ENCODE results near the gene TARBP2.

TARBP2 gene

GRCh38 chr12:53500776-53501614, at the start of gene TARBP2:
Gene TARBP2 (plus strand): TSS chr12:53501283. CDS start chr12:53501409, 126 bp downstream.
- H3K4me1 Mint-ChIP-seq (ENCODE audit: low read depth): peaks cover 34% of the 10 kb centered on the region
- peak within 1 kb of the TSS; percentile 97 for H3K27ac Mint-ChIP-seq
- H3K36me3 Mint-ChIP-seq: no peaks in the 10 kb centered on the region
- H3K4me3 Mint-ChIP-seq: peak within 1 kb of the TSS; percentile 96
- no peaks in the 10 kb centered on the region for H3K27me3 Mint-ChIP-seq
- H3K9me3 Mint-ChIP-seq (ENCODE audit: low read depth): no peaks in the 10 kb centered on the region

DNA sequence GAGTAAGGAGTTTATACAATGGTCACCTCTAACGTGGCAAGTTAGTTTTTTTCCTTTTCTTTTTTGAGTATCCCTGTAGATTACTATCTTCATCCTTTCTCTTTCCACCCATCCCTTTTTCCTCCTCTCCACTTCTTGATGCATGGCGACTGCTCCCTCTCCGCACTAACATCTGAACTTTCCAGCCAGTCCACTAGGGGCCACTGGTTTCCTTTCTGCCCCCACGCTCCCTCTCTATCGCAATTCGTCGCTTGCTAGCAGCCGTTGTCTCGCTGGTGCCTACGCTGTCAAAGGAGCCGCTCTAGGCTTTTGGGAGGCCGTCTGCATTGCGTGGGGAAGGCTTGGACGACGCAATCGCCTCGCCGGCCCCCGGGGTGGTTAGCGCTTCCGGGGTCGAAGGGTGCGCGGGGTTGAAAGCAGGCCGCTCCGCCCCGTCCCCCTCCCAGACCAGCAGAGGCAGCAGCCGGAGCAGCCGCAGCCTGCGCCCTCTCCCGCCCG, 49.4 kb upstream of the TARBP2 start, which contains the start of gene PCBP2:
Gene PCBP2, plus strand, starts transcription at position 442 of the 498 bp plus-strand sequence. CDS start 2,699 bp downstream, outside the sequence.
- peak within 1 kb of the TSS; percentile 98 for H3K4me3 Mint-ChIP-seq
- peaks cover 35% of the 10 kb centered on the region for H3K4me1 Mint-ChIP-seq (ENCODE audit: low read depth)
- peak within 1 kb of the TSS; percentile 99 for H3K27ac Mint-ChIP-seq
- H3K27me3 Mint-ChIP-seq: no peaks in the 10 kb centered on the region
- no peaks in the 10 kb centered on the region for H3K9me3 Mint-ChIP-seq (ENCODE audit: low read depth)
- H3K36me3 Mint-ChIP-seq: peaks cover 7% of the 10 kb centered on the region

DNA sequence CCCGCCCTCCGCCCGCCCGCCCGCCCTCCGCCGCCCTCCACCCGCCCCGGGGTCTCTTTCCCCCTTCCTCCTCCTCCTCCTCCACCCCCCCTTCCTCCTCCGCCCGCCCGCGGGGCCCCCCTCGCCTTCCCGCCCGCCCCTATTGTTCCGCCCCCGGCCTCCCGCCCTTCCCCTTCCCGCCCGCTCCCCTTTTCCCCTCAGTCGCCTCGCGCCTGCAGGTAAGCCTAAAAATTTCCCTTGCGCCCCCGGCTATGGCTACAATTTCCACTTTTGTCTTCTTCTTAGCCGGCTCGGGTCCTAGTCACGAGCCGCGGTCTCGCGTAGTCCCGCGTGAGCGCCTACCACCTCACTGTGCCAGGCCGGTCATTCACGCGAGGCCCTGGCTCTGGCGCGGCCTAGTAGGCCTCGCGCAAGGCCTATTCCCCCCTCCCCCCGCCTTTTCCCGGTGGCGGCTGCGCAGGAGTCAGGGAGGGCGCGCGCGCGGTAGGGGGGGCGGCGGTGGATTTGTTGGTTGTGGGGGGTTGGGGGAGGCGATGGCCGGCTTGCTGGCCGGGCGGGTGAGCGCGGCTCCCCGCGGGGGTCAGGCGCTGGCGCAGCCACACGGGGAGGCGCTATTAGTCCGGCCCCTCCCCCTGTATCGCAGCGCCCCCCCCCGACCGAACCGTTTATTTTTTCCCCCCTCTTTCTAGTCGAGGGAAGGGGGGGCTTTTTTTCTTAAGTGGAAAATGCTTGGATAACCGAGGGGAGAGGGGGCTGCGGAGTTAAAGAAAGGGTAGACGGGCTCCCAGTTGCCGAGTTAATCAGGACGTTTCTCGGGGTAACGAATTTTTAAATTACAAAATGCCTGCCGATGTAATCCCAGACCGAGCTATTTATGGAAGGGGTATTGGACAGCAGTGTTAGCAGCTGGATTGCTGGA, 48.7 kb upstream of the TARBP2 start:
- H3K4me3 Mint-ChIP-seq: peak overlapping the region; percentile 98
- H3K27me3 Mint-ChIP-seq: no peaks in the 10 kb centered on the region
- H3K36me3 Mint-ChIP-seq: peaks cover 7% of the 10 kb centered on the region
- peak overlapping the region; percentile 99 for H3K27ac Mint-ChIP-seq
- H3K9me3 Mint-ChIP-seq (ENCODE audit: low read depth): no peaks in the 10 kb centered on the region
- H3K4me1 Mint-ChIP-seq (ENCODE audit: low read depth): peaks cover 39% of the 10 kb centered on the region

- H3K4me1 Mint-ChIP-seq (ENCODE audit: low read depth): peaks cover 40% of the 10 kb centered on the region
- peak overlapping the region; percentile 98 for H3K4me3 Mint-ChIP-seq
- H3K36me3 Mint-ChIP-seq: peaks cover 7% of the 10 kb centered on the region
- peak overlapping the region; percentile 91 for H3K27ac Mint-ChIP-seq
- no peaks in the 10 kb centered on the region for H3K9me3 Mint-ChIP-seq (ENCODE audit: low read depth)
- H3K27me3 Mint-ChIP-seq: no peaks in the 10 kb centered on the region
These were observed 47.0 kb upstream of the TARBP2 start for GRCh38 chr12:53453953-53454640.

DNA sequence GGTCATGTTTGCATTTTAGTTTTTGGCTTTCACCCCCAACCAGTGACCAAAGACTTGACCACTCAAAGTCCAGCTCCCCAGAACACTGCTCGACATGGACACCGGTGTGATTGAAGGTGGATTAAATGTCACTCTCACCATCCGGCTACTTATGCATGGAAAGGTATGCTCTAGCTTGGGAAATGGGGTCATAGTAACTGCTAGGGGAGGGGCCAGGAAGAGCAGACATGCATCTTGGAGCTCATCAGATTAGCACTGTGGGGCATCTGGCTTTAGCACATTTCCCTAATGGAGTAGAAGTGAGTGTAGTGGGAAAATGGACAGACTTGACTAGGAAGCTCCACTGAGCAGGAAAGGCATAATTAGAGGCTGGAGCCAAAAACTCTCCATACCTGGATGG, 46.4 kb upstream of the TARBP2 start:
- Mint-ChIP-seq H3K4me1 (ENCODE audit: low read depth) (peaks cover 43% of the 10 kb centered on the region), H3K9me3 (ENCODE audit: low read depth) (no peaks in the 10 kb centered on the region), H3K36me3 (peaks cover 7% of the 10 kb centered on the region), H3K4me3 (peak overlapping the region; percentile 98), H3K27me3 (no peaks in the 10 kb centered on the region), H3K27ac (peak overlapping the region; percentile 91)

DNA sequence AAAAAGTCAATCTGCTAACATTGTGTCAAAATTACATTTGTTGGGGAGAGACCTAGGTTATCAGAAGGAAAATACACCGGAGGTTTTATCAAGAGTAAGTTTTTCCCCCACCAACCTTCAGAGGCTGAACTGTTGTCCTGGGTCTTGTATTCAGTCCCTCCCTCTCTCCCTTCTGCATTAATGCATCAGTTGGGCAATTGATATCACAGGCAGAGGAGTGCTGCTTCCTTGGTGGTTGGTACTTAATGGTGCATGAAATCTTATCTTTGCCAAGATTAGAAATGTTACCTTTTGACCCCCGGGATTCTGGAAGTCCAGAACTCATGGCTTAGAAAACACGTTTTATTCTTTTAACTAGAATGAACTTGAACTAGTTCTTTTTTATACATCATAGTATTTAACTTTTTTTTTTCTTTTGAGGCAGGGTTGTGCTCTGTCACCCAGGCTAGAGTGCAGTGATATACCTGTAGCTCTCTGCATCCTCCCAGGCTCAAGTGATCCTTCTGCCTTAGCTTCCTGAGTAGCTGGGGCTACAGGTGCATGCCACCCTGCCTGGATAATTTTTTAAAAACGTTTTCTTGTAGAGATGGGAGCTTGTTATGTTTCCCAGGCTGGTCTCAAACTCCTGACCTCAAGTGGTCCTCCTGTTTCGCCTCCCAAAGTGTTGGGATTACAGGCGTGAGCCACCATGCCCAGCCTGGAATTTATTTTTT, 44.3 kb upstream of the TARBP2 start:
- peaks cover 54% of the 10 kb centered on the region for H3K4me1 Mint-ChIP-seq (ENCODE audit: low read depth)
- no peak overlapping the region for H3K4me3 Mint-ChIP-seq
- peaks cover 11% of the 10 kb centered on the region for H3K36me3 Mint-ChIP-seq
- H3K27me3 Mint-ChIP-seq: no peaks in the 10 kb centered on the region
- peak overlapping the region; percentile 34 for H3K27ac Mint-ChIP-seq
- no peaks in the 10 kb centered on the region for H3K9me3 Mint-ChIP-seq (ENCODE audit: low read depth)

- no peaks in the 10 kb centered on the region for H3K9me3 Mint-ChIP-seq (ENCODE audit: low read depth)
- peaks cover 57% of the 10 kb centered on the region for H3K4me1 Mint-ChIP-seq (ENCODE audit: low read depth)
- H3K27me3 Mint-ChIP-seq: no peaks in the 10 kb centered on the region
- no peak overlapping the region for H3K4me3 Mint-ChIP-seq
- peaks cover 13% of the 10 kb centered on the region for H3K36me3 Mint-ChIP-seq
- H3K27ac Mint-ChIP-seq: peak overlapping the region; percentile 22
These were observed 42.0 kb upstream of the TARBP2 start for GRCh38 chr12:53459097-53459496.

GRCh38 chr12:53461059-53461458, 40.0 kb upstream of the TARBP2 start:
- no peaks in the 10 kb centered on the region for H3K9me3 Mint-ChIP-seq (ENCODE audit: low read depth)
- H3K36me3 Mint-ChIP-seq: peaks cover 8% of the 10 kb centered on the region
- H3K4me1 Mint-ChIP-seq (ENCODE audit: low read depth): peaks cover 52% of the 10 kb centered on the region
- no peaks in the 10 kb centered on the region for H3K27me3 Mint-ChIP-seq
- peak overlapping the region; percentile 6 for H3K4me3 Mint-ChIP-seq
- H3K27ac Mint-ChIP-seq: peak overlapping the region; percentile 66

DNA sequence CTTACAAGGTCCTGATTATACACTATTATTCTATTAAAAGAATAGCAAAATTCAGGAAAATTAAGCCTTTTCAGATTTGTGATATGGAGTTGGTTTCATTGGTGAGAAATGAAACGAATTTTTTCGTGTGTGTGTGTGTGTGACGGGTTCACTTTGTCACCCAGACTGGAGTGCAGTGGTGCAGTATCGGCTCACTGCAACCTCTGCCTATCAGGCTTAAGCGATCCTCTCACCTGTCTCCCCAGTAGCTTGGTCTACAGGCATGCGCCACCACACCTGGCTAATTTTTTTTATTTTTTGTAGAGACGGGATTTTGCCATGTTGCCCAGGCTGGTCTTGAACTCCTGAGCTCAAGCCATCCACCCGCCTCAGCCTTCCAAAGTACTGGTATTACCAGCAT, 39.5 kb upstream of the TARBP2 start:
- Mint-ChIP-seq H3K27me3 (no peaks in the 10 kb centered on the region), H3K4me3 (no peak overlapping the region), H3K9me3 (ENCODE audit: low read depth) (no peaks in the 10 kb centered on the region), H3K27ac (no peak overlapping the region), H3K4me1 (ENCODE audit: low read depth) (peaks cover 55% of the 10 kb centered on the region), H3K36me3 (peaks cover 6% of the 10 kb centered on the region)

DNA sequence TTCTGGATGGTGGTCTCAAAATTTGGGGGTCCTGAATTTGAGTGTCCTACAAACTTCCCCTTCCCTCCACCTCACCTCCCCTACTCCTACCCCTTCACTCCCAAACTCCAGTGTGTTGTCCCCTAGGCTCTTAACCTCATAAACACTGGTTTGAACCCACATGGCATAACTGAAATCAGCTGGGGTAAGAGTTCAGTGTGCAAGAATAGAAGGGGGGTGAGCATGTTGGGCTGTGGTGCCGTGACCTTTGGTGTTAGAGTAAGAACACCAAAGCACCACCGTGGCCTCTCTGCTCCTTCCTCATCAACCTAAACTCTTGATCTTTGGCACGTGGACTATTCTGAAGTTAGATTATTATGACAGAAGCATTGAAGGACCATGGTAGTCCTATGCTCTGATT, 38.1 kb upstream of the TARBP2 start:
- H3K4me3 Mint-ChIP-seq: no peak overlapping the region
- peaks cover 6% of the 10 kb centered on the region for H3K36me3 Mint-ChIP-seq
- H3K27me3 Mint-ChIP-seq: no peaks in the 10 kb centered on the region
- peaks cover 59% of the 10 kb centered on the region for H3K4me1 Mint-ChIP-seq (ENCODE audit: low read depth)
- H3K27ac Mint-ChIP-seq: peak overlapping the region; percentile 66
- no peaks in the 10 kb centered on the region for H3K9me3 Mint-ChIP-seq (ENCODE audit: low read depth)

DNA sequence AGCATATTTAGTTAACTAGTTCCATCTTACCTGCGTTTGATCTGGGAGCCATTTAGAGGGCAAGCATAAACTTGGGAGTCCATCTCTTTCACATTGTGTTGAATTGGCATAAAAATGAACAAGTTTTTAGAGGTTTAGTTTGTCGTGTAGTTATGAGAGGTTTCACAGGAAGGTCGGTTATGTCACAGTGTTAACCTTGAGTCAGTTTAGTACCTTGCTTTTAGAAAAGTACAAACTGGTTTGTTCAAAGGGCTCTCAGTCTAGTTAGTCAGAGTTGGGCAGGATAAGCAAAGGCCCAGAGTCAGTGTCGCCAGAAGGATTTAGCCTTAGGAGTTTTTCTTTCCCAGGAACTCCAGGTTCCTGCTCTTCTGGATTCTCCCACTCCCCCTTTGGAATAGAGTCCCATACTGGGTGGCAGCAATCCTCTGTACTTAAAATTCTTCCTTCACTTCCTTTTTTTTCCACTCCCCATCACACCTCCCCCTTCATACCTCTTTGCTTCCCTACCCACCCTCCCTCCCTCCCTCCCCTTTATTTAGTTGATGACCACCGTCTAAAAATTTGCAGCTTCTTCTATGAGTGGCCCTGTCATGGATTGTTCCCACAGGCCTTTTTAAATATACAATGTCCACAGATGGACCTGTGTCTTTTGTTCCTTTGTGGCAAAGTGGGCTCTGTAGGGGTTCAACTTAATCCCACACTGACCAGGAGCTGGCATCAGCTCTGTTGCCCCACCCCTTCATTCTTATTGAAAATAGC, 37.1 kb upstream of the TARBP2 start:
- peaks cover 6% of the 10 kb centered on the region for H3K36me3 Mint-ChIP-seq

DNA sequence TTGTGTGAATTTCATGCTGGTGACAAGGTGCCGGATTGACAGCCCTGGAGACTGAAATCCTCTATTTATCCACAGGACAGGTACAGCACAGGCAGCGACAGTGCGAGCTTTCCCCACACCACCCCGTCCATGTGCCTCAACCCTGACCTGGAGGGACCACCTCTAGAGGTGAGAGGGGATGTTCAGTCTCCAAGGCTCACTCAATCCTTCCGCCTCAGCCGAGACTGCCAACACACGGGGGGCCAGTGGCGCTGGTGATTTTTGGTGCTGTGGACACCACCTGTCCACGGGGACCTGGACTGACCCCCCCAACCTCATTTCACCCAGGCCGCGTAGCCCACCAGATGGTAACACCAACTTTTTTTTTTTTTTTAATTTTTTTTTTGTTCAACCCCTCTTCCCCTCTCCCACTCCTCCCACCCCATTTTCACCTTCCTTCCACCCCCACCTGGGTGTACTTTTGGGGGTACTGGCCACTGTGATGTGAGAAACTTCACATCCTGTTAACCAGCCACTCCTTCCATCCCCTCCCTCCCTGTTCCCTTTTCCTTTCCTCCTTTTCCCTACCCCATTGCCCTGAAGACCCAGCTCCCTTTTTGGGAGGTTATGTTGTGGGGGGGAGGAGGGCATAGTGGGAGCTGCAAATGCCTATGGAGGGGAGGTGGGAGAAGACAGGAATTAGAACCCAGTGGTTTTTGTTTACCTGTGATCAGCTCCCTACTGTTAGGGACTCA, 36.2 kb upstream of the TARBP2 start:
- peaks cover 54% of the 10 kb centered on the region for H3K4me1 Mint-ChIP-seq (ENCODE audit: low read depth)
- no peaks in the 10 kb centered on the region for H3K27me3 Mint-ChIP-seq
- peaks cover 6% of the 10 kb centered on the region for H3K36me3 Mint-ChIP-seq
- H3K27ac Mint-ChIP-seq: peak overlapping the region; percentile 54
- no peak overlapping the region for H3K4me3 Mint-ChIP-seq
- no peaks in the 10 kb centered on the region for H3K9me3 Mint-ChIP-seq (ENCODE audit: low read depth)

More for the DNA sequence above, 37.1 kb upstream of the TARBP2 start:
- H3K9me3 Mint-ChIP-seq (ENCODE audit: low read depth): no peaks in the 10 kb centered on the region
- peak overlapping the region; percentile 66 for H3K27ac Mint-ChIP-seq
- no peak overlapping the region for H3K4me3 Mint-ChIP-seq
- H3K27me3 Mint-ChIP-seq: no peaks in the 10 kb centered on the region
- H3K4me1 Mint-ChIP-seq (ENCODE audit: low read depth): peaks cover 59% of the 10 kb centered on the region

- Mint-ChIP-seq H3K27me3 (no peaks in the 10 kb centered on the region), H3K4me3 (no peak overlapping the region), H3K27ac (peak overlapping the region; percentile 55), H3K4me1 (ENCODE audit: low read depth) (peaks cover 49% of the 10 kb centered on the region), H3K36me3 (peaks cover 5% of the 10 kb centered on the region), H3K9me3 (ENCODE audit: low read depth) (no peaks in the 10 kb centered on the region)
These were observed 35.4 kb upstream of the TARBP2 start for GRCh38 chr12:53465679-53466078.
